Tibial artery (tissue), 4 donors: ENCODE data around the gene PROSER1.

Experiments
- DNase-seq, 2 donors: peaks; one replicate each; pipeline ENCODE4 v3.0.0-alpha.2; 2019
- H3K27ac ChIP-seq, 2 donors: fragments of 200-600 bp; sonication (generic) in 1 of 2; 1 replicate in 1 of 2; 2 replicates in 1 of 2; pipeline ENCODE4 v1.5.1; 2018 to 2019; ENCODE audit warnings: mild to moderate bottlenecking in 1 of 2
- H3K27me3 ChIP-seq, 2 donors: fragments of 200-600 bp; sonication (generic) in 1 of 2; one replicate each; pipeline versions ENCODE4 v1.5.1 to v1.6.0; 2016 to 2019
- H3K36me3 ChIP-seq, 3 donors: fragments of 200-600 bp; sonication (generic) in 2 of 3; one replicate each; pipeline ENCODE4 v1.5.1; 2016 to 2019; ENCODE audit warnings: mild to moderate bottlenecking in 2 of 3
- H3K4me1 ChIP-seq, 4 donors: fragments of 200-600 bp; sonication (generic) in 2 of 4; 1 replicate in 3 of 4; 2 replicates in 1 of 4; pipeline ENCODE4 v1.5.1; 2016 to 2019
- H3K4me3 ChIP-seq, 2 donors: fragments of 200-600 bp; sonication (generic) in 1 of 2; 1 replicate in 1 of 2; 2 replicates in 1 of 2; pipeline ENCODE4 v1.5.1; 2018 to 2019; ENCODE audit warnings: mild to moderate bottlenecking in 2 of 2
- H3K9me3 ChIP-seq, 3 donors: fragments of 200-600 bp; sonication (generic) in 1 of 3; one replicate each; pipeline ENCODE4 v1.5.1; 2016 to 2019
- CTCF ChIP-seq, 2 experiments: fragments of 200-600 bp in 1 of 2; fragments of 450-650 bp in 1 of 2; IDR thresholded peaks; one replicate each; pipeline ENCODE4 v1.5.1; 2017 to 2019; ENCODE audit warnings: antibody characterized with exemption in 2 of 2, mild to moderate bottlenecking in 1 of 2, moderate library complexity in 1 of 2
- intact Hi-C: fragments of 100-400 bp; cut with DNase I; formaldehyde crosslinking; loops from one replicate; pipeline ENCODE4 v1.15.0; 2023; ENCODE audit warnings: low total_unique reads

PROSER1 gene

DNA sequence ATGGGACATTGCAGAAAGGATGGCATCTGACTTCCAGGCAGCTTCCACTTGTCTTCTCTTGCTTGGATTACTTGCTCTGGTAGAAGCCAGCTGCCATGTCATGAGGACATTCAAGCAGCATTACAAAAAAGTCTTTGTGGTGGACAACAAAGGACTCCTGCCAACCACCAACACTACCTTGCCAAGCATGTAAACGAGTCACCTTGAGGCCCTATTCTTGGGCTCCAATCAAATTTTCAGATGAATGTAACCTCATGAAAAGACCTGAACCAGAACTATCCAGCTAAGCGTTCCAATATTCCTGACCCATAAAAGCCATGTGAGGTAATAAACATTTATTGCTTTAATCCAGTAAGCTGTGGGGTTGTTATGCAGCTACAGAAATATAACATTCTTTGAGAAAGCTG is 12.5 kb downstream of the PROSER1 start:
- no peaks in the 10 kb centered on the region for H3K4me1 ChIP-seq
- no peak overlapping the region for H3K4me3 ChIP-seq
- H3K36me3 ChIP-seq = peaks cover 56 to 76% (median 59%) of the 10 kb centered on the region in 3 donors
- H3K27ac ChIP-seq = no peak overlapping the region
- H3K9me3 ChIP-seq = no peaks in the 10 kb centered on the region
- no peak for TF ChIP-seq CTCF (IDR thresholded peaks at IDR 0.05)
- DNase-seq = no peak
- intact Hi-C loops = no loop called here
- no peaks in the 10 kb centered on the region for H3K27me3 ChIP-seq

GRCh38 chr13:39023761-39024160 is 14.1 kb downstream of the PROSER1 start:
- Histone ChIP-seq H3K9me3 (no peaks in the 10 kb centered on the region), H3K27me3 (no peaks in the 10 kb centered on the region), H3K4me3 (no peak overlapping the region), H3K36me3 (peaks cover 56 to 75% (median 59%) of the 10 kb centered on the region in 3 donors), H3K4me1 (no peaks in the 10 kb centered on the region), H3K27ac (no peak overlapping the region)
- DNase-seq = no peak
- intact Hi-C loops = no loop called here
- TF ChIP-seq CTCF (IDR thresholded peaks at IDR 0.05) = no peak

GRCh38 chr13:39023316-39023715 is 14.6 kb downstream of the PROSER1 start:
- H3K4me1 ChIP-seq = no peaks in the 10 kb centered on the region
- peaks cover 51 to 75% (median 59%) of the 10 kb centered on the region in 3 donors for H3K36me3 ChIP-seq
- H3K27me3 ChIP-seq = no peaks in the 10 kb centered on the region
- no peaks in the 10 kb centered on the region for H3K9me3 ChIP-seq
- no peak overlapping the region for H3K27ac ChIP-seq
- H3K4me3 ChIP-seq = no peak overlapping the region
- intact Hi-C loops = no loop called here
- no peak for DNase-seq
- no peak for TF ChIP-seq CTCF (IDR thresholded peaks at IDR 0.05)

- H3K36me3 ChIP-seq = peaks cover 50 to 58% (median 55%) of the 10 kb centered on the region in 3 donors
- H3K9me3 ChIP-seq = no peaks in the 10 kb centered on the region
- DNase-seq = no peak
- no peaks in the 10 kb centered on the region for H3K4me1 ChIP-seq
- intact Hi-C loops = no loop called here
- no peak for TF ChIP-seq CTCF (IDR thresholded peaks at IDR 0.05)
- no peak overlapping the region for H3K4me3 ChIP-seq
- no peaks in the 10 kb centered on the region for H3K27me3 ChIP-seq
- no peak overlapping the region for H3K27ac ChIP-seq
Measured at GRCh38 chr13:39020853-39021462, 16.9 kb downstream of the PROSER1 start.

DNA sequence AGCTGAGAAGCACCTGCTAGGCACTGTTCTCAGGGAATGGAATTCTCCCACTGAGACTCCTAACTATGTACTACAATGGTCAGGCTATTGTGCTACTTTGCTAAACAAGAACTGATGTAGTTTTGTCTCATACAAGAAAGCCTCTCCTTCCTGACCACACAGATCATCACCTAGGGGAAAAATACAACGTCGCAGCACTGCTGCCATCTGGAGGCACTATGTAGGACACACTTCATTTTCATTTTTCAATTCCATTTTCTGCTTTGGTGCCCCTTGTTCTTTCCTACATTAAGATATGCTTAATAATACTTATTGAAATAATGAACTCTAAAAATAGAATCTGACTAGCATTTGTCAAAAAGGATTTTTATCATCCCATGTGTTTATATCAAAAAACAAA is 21.1 kb downstream of the PROSER1 start:
- Histone ChIP-seq H3K9me3 (no peaks in the 10 kb centered on the region), H3K27me3 (no peaks in the 10 kb centered on the region), H3K4me1 (no peaks in the 10 kb centered on the region), H3K36me3 (peaks cover 55 to 60% (median 60%) of the 10 kb centered on the region in 3 donors), H3K27ac (no peak overlapping the region), H3K4me3 (no peak overlapping the region)
- intact Hi-C loops = loop anchor here (5.0 kb wide), 1 partner anchor 1989 kb away; no protein-coding TSS in a partner anchor
- no peak for TF ChIP-seq CTCF (IDR thresholded peaks at IDR 0.05)
- no peak for DNase-seq
